ENCODE measurements around the gene PLXNC1. TPM values are rescaled to one million over a fixed set of nuclear protein-coding genes. Genes with fewer than 3 reads are reported as not detected.

PLXNC1 gene
- total RNA-seq, 1 donor from 2014 or later: 15.7 TPM

- H3K27ac ChIP-seq: no peak overlapping the region
- H3K4me1 ChIP-seq: peaks cover 30% of the 10 kb centered on the region
- H3K4me3 ChIP-seq: no peak overlapping the region
- no peaks in the 10 kb centered on the region for H3K9me3 ChIP-seq
- no peaks in the 10 kb centered on the region for H3K27me3 ChIP-seq
- no peaks in the 10 kb centered on the region for H3K36me3 ChIP-seq
- DNase-seq (no peak), ATAC-seq (no peak)
- intact Hi-C loops (cut with DNase I): no loop called here
- TF ChIP-seq CTCF (IDR thresholded peaks at IDR 0.05): no peak
These were observed 137.7 kb downstream of the PLXNC1 start for GRCh38 chr12:94285943-94286582.

- Histone ChIP-seq H3K9me3 (no peaks in the 10 kb centered on the region), H3K27ac (no peak overlapping the region), H3K4me3 (no peak overlapping the region), H3K36me3 (no peaks in the 10 kb centered on the region), H3K4me1 (peaks cover 30% of the 10 kb centered on the region), H3K27me3 (no peaks in the 10 kb centered on the region)
- no peak for TF ChIP-seq CTCF (IDR thresholded peaks at IDR 0.05)
- no peak for ATAC-seq
- intact Hi-C loops (cut with DNase I): no loop called here
- no peak for DNase-seq
These were observed 138.3 kb downstream of the PLXNC1 start for GRCh38 chr12:94286583-94287244.

GRCh38 chr12:94287245-94287628 lies 138.9 kb downstream of the PLXNC1 start:
- DNase-seq (no peak), ATAC-seq (no peak)
- Histone ChIP-seq H3K27ac (no peak overlapping the region), H3K36me3 (no peaks in the 10 kb centered on the region), H3K9me3 (no peaks in the 10 kb centered on the region), H3K4me1 (peaks cover 25% of the 10 kb centered on the region), H3K27me3 (no peaks in the 10 kb centered on the region), H3K4me3 (no peak overlapping the region)
- intact Hi-C loops (cut with DNase I): no loop called here
- no peak for TF ChIP-seq CTCF (IDR thresholded peaks at IDR 0.05)

- Histone ChIP-seq H3K27ac (peak overlapping the region; percentile 67), H3K4me3 (no peak overlapping the region), H3K9me3 (no peaks in the 10 kb centered on the region), H3K27me3 (no peaks in the 10 kb centered on the region), H3K4me1 (peaks cover 17% of the 10 kb centered on the region), H3K36me3 (no peaks in the 10 kb centered on the region)
- intact Hi-C loops (cut with DNase I): no loop called here
- ATAC-seq (peak; percentile 49), DNase-seq (no peak)
- TF ChIP-seq CTCF (IDR thresholded peaks at IDR 0.05): no peak
These were observed 141.3 kb downstream of the PLXNC1 start for GRCh38 chr12:94289461-94290312.

GRCh38 chr12:94290353-94290752 lies 142.0 kb downstream of the PLXNC1 start:
- intact Hi-C loops (cut with DNase I): no loop called here
- Histone ChIP-seq H3K36me3 (no peaks in the 10 kb centered on the region), H3K4me3 (no peak overlapping the region), H3K9me3 (no peaks in the 10 kb centered on the region), H3K27me3 (no peaks in the 10 kb centered on the region), H3K4me1 (peaks cover 17% of the 10 kb centered on the region), H3K27ac (peak overlapping the region; percentile 67)
- no peak for DNase-seq
- no peak for TF ChIP-seq CTCF (IDR thresholded peaks at IDR 0.05)
- ATAC-seq: peak; percentile 55

Data from upper lobe of right lung (tissue), 1 donor.